Mucosa of descending colon (tissue), 3 donors: ENCODE data around the gene WNT16. TPM values are rescaled to one million over a fixed set of nuclear protein-coding genes. Genes with fewer than 3 reads are reported as not detected.

Source experiments
- ATAC-seq: fragments of 200-7000 bp; cut with Tn5 transposase; one replicate; pipeline ENCODE4 v1.9.1; 2020; ENCODE audit warnings: mild to moderate bottlenecking, moderate library complexity
- DNase-seq, 3 donors: peaks; one replicate each; pipeline ENCODE4 v3.0.0-alpha.2; 2020
- H3K36me3 ChIP-seq: fragments of 200-600 bp; one replicate; pipeline ENCODE4 v1.8.0; 2021; ENCODE audit warnings: low read depth, mild to moderate bottlenecking
- H3K4me1 ChIP-seq: fragments of 200-600 bp; one replicate; pipeline ENCODE4 v1.8.0; 2021; ENCODE audit warnings: low read depth, mild to moderate bottlenecking
- H3K4me3 ChIP-seq: fragments of 200-600 bp; one replicate; pipeline ENCODE4 v1.8.0; 2021; ENCODE audit warnings: mild to moderate bottlenecking
- H3K9me3 ChIP-seq: fragments of 200-600 bp; one replicate; pipeline ENCODE4 v1.8.0; 2021; ENCODE audit warnings: mild to moderate bottlenecking
- CTCF ChIP-seq: fragments of 200-600 bp; IDR thresholded peaks from one replicate; pipeline ENCODE4 v1.8.0; 2022; ENCODE audit warnings: antibody characterized with exemption, mild to moderate bottlenecking
- intact Hi-C, 2 donors: fragments of 100-400 bp; cut with DNase I in 1 of 2; cut with micrococcal nuclease in 1 of 2; formaldehyde crosslinking; loops; one replicate each; pipeline versions ENCODE4 v1.11.0 to v1.11.1; 2022; cut with DNase I, micrococcal nuclease
- total RNA-seq, 3 donors: library from RNA; stranded (reverse); fragmentation: NEBNext Ultra II Directional in 2 of 3; extraction: Animal tissue kit (Norgen Biotek cat#: 25700) in 2 of 3; gene quantifications; one replicate each; pipeline versions ENCODE4 v1.2.1 to v1.2.4, GENCODE V29; 2021 to 2023
- donor health status: DM: no; HTN: no; CAD: no; lungs with moderate emphysema.
- donor health status: DM: no; HTN: no; CAD: no.
- donor health status: DM: no; HTN: yes; CAD: no.

WNT16 gene
- total RNA-seq, 3 donors from 2014 or later, result 1.4 TPM; not detected in 2

- no peak for TF ChIP-seq CTCF
- no peak for DNase-seq
- no peak for ATAC-seq
- Histone ChIP-seq H3K36me3 (no peaks in the 10 kb centered on the region), H3K4me3 (no peak overlapping the region), H3K9me3 (no peaks in the 10 kb centered on the region), H3K4me1 (peaks cover 19% of the 10 kb centered on the region)
- intact Hi-C loops, result no loop called here
Measured at GRCh38 chr7:121388950-121389349, 60.1 kb downstream of the WNT16 start.

GRCh38 chr7:121390109-121390508 lies 61.3 kb downstream of the WNT16 start:
- TF ChIP-seq CTCF, result no peak
- no peaks in the 10 kb centered on the region for H3K9me3 ChIP-seq
- H3K4me1 ChIP-seq, result peaks cover 15% of the 10 kb centered on the region
- intact Hi-C loops, result no loop called here
- H3K4me3 ChIP-seq, result no peak overlapping the region
- no peak for ATAC-seq
- no peak for DNase-seq
- H3K36me3 ChIP-seq, result no peaks in the 10 kb centered on the region

- DNase-seq, result no peak
- no peak for TF ChIP-seq CTCF
- H3K36me3 ChIP-seq, result no peaks in the 10 kb centered on the region
- intact Hi-C loops, result no loop called here
- no peaks in the 10 kb centered on the region for H3K9me3 ChIP-seq
- no peak for ATAC-seq
- no peak overlapping the region for H3K4me3 ChIP-seq
- peaks cover 13% of the 10 kb centered on the region for H3K4me1 ChIP-seq
Measured at GRCh38 chr7:121390617-121391016, 61.8 kb downstream of the WNT16 start.

Other genes with a start within 250 kb of the WNT16 start
- 10 to 100 TPM; 27.2 to 38.8 (median 36.6) TPM for gene FAM3C, start 67.3 kb downstream of the WNT16 start, total RNA-seq